ENCODE results near the gene TMEM267.
A peak's percentile ranks its signal among the peaks of the same experiment; 100 is the strongest.
"Not testable (repeated sequence)": the region's sequence is repeated elsewhere in the genome, so short reads cannot be mapped to it uniquely, and the experiment has no call there.

TMEM267 gene

DNA sequence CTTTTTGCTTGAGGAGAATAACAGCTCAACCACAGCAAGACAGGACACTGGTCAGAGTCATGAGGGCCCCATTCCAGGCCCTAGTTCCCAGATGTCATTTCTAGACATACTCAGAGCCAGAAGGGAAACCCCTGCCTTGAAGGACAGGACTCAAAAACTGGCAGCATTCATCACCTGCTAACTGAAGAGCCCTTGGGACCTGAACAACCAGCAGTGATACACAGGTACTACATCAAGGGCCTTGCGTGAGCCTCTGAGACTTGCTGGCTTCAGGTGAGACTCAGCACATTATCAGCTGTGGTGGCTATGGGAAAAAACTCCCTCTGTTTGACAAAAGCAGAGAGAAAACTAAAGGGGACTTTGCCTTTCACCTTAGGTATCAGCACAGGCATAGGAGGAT lies 22.6 kb downstream of the TMEM267 start:
- DNase-seq (ENCODE audit: low read depth, low spot score) = no peak

DNA sequence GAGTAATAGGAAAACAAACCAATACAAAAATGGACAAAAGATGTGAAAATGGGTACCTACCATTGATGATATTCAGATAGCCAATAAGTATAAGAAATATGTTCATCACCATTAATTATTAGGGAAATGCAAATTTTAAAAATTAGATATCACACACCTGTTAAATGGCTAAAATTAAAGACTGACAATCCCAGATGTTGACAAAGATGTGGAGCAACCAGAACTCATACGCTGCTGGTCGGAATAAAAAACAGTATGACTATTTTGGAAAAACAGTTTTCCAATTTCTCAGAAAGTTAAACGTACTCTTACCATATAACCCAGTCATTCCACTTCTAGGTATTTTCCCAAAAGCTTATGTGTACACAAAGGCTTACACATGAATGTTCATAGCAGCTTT lies 27.1 kb downstream of the TMEM267 start:
- no peak for DNase-seq (ENCODE audit: low read depth, low spot score)

DNA sequence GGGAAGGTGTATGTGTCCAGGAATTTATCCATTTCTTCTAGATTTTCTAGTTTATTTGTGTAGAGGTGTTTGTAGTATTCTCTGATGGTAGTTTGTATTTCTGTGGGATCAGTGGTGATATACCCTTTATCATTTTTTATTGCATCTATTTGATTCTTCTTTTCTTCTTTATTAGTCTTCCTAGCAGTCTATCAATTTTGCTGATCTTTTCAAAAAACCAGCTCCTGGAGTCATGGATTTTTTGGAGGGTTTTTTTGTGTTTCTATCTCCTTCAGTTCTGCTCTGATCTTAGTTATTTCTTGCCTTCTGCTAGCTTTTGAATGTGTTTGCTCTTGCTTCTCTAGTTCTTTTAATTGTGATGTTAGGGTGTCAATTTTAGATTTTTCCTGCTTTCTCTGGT lies 42.1 kb downstream of the TMEM267 start:
- DNase-seq (ENCODE audit: low read depth, low spot score) = not testable (repeated sequence)

DNA sequence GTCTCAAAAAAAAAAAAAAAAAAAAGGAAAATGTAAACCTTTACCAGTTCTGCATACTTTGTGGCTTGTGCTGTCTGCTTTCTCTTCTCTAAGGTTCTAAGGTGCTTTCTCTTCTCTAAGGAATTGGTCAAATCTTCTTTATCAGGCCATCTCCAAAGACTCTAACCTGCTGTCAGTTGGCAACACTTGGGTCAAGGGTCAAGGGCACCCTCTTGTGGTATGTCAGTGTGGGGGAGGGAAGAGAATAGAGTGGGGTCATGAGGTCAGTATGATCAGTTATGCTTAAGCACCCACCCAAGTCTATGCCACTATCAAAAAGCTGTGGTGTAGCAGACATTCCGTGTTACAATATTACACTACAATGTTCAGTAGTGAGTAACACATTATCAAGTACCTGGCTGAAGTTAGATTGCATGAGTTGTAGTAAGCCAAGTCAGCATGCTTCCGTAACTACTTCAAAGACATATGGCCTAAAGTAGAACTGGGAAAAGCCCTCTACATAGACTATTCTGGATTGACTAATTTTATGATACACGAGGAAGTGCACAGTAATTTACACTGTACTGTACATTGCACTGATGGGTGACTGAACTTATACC lies 46.5 kb downstream of the TMEM267 start:
- no peak for DNase-seq (ENCODE audit: low read depth, low spot score)

DNA sequence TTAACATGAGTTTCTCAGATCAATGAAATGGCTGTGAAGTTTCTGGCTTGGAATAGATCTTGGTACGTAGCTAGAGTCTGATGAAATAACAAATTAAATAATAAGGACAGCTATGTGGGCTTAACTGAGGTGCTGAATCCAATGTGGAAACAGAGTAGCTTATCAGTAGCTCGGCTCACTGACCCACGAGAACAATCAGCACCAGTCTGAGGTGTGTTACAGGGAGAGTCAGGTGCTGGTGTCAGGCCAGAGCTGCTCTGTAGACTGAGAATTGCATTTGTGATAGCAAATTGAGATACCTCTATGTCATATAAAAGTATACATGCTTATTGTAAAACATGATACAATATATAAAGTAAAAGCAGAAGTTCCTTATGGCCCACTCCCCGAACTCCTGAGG lies 50.3 kb downstream of the TMEM267 start:
- no peak for DNase-seq (ENCODE audit: low read depth, low spot score)

DNA sequence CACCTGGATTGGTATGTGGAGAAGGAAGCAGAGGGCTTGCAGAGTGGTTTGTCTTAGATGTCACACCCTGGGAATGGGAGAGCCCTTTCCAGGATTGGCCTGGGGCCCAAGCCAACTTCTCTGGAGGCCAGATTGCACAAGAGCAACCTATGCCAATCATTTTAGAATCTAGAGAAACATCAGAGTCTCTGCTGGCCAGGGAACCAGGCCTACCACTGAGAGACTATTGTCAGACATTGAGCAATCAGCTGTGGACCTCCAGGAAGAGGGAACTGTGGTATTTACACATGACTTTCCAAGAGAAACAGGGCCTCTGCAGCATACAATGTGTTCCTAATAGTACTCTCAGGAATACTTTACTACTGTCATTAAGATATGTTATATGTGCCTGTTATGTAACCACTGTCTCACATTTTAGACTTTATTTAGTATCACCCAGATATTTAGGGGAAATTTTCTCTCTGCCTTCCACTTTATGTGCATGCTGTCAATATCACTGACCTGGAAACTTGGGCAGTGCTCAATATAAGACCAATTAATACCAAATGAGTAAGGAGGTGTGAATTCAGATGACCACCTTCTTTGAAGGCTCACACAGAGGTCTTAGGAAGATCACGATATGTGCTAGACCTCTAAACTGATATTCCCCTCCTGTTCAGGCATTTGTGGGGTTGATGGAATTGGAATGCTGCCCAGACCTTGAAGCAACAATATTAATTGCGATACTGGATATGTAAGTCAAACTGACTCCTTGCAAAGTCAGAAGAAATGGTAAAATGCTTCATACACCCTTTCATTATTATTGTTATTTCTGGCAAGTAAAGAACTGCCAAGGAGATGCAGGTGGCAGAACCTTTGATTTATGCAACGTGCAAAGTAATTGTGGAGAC lies 50.9 kb downstream of the TMEM267 start:
- DNase-seq (ENCODE audit: low read depth, low spot score) = peak; percentile 85

DNA sequence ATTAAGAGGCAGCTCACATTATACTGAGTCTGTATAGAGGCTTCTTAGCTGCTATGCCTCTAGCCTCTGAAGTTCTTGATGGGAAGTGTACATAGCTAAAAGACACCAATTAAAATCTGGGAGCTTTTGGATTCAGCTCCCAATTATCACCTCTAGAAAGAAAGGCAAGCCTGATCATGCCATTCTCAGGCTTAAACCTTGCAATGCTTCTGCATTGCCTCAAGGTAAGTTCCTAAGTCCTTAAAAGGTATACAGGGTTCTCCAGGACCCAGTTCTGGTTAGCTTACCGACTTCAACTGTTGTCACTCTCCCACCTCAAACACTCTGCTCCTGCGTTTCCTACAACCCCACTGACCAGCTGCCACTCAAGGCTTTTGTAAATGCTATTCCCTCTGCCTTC lies 54.0 kb downstream of the TMEM267 start:
- DNase-seq (ENCODE audit: low read depth, low spot score) = no peak

DNA sequence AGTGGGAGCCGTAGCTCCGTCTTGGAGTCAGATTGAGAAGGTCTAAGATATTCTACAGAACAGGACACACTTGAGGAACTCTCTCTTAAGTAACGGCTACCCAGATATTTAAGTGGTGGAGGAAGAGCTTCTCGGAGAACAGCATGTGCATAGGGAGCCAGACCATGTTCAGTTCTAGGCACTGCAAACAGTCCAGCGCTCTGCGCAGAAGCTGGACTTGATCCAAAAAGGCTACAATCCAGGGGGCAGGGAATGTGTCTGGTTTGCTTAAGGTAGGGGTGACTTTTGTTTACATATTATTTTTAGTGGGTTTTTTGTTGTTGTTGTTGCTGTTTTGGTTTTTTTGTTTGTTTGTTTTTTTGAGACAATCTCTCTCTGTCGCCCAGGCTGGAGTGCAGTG lies 54.6 kb downstream of the TMEM267 start:
- no peak for DNase-seq (ENCODE audit: low read depth, low spot score)

DNA sequence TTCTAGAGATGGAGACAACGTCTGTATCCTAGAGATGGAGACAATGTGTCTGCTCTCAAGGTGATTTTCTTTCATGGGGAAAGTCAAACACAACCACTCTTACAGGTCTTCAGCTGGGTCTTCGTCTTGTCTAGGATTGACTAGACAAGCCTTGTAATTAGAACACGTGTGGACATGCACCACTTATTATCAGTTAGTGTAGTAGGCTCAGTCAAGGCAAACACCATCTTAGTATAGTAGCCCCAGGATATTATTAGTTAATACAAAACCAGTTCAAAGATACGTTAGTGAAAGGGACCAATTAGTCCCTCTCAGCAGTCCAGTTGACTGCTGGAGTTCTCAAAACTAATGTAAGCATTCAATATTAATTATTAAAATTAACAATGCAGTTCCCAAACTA lies 56.4 kb downstream of the TMEM267 start:
- no peak for DNase-seq (ENCODE audit: low read depth, low spot score)

DNA sequence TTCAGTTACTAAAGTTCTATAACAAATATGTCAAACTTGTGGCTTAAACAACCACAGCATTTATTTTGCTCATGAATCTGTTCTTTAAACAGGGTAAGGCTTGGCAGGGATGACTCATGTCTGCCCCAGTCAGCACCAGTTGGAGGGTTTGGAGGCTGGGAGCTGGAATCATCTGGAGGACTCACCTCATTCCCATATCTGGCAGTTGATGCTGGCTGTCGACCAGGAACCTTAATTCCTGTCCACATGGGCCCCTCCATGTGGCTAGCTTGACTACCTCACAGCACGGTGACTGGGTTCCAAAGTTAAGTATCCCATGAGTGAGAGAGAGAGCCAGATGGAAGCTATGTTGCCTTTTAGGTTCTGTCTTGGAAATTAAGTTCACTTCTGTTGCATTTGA lies 57.7 kb downstream of the TMEM267 start:
- DNase-seq (ENCODE audit: low read depth, low spot score) = no peak

DNA sequence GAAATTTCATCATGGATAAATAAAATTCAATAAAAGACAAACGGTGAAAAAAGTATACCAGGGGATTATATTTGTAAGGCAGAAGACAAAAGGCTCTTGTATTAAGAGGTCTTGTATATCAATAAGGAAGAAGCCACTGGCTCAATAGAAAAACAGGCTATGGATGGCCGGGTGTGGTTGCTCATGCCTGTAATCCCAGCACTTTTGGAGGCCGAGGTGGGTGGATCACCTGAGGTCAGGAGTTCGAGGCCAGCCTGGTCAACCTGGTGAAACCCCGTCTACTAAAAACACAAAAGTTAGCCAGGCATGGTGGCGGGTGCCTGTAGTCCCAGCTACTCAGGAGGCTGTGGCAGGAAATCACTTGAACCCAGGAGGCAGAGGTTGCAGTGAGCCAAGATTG lies 60.6 kb downstream of the TMEM267 start:
- not testable (repeated sequence) for DNase-seq (ENCODE audit: low read depth, low spot score)

DNA sequence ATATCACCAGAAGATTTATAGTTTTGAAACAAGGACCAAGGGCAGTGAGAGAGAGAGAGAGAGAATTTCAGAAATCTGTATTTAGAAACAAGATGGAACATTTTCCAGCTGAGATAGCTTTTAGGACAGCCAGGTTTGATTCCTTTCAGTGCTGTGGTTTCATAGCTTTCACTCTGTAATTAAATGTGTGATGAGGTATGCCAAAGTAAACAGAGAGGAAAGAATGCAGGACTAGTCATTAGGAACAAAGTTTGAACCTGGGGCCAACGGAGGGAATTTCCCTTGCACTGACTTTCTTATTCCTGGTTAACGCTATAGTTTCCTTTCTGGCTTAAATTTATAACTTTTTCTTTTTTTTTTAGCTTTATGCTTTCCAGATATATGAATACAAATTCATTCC lies 61.5 kb downstream of the TMEM267 start:
- no peak for DNase-seq (ENCODE audit: low read depth, low spot score)

DNA sequence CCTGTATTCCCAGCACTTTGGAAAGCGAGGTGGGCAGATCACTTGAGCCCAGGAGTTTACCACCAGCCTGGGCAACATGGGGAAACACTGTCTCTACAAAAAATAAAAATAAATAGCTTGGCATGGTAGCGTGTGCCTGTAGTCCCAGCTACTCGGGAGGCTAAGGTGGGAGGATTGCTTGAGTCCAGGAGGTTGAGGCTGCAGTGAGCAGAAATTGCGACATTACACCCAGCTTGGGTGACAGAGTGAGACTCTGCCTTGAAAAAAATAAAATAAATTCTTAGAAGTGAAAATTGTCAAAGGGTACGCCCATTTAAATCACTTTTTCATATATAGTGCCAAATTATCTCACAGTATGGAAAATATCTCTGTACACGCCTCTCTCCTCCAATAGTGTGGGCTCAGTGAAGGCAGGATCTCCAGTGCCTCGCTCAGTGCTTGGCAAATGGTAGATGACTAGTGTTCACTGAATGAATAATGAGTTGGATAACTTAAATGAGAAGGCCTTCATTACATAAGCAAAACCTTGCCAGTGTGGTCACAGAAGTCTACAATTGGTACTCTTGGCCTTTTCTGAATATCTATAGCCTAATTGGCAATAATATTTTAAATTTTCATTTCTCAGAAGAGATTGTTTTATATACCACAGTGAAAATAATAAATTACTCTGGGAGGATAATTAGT lies 62.1 kb downstream of the TMEM267 start:
- DNase-seq (ENCODE audit: low read depth, low spot score) = no peak

DNA sequence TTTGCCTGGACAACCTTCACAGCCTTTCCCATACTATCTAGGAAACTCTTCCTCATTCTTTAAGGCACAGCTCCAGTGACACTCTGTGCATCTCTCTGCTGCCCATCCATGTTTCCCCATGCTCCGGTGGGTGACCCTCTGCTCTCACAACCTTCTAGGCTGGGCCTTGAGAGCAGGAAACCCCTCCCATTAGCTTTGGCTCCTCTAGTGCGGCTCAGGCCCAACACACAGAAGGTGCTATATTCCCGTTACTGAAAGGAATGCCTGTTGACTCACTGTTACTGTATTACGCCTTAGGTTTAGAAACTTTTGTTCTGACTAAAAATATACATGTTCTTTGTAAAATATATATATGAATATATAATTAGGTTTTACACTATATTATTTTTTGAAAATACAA lies 63.4 kb downstream of the TMEM267 start:
- DNase-seq (ENCODE audit: low read depth, low spot score) = no peak

DNA sequence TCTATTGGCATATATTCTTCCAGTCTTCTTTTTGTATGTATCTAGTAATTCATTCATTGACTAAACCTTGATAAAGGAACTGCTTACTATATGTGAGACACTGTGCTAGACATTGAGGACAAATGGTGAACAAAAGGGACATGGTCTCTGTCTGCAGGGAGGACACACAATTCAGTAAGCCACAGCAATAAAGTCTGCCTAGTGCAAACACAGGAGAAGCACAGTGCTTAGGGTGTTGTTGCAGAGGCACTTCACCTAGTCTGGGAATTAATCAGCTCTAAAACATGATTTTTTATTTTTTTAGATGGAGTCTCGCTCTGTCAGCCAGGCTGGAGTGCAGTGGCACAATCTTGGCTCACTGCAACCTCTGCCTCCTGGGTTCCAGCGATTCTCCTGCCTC lies 65.1 kb downstream of the TMEM267 start:
- no peak for DNase-seq (ENCODE audit: low read depth, low spot score)

DNA sequence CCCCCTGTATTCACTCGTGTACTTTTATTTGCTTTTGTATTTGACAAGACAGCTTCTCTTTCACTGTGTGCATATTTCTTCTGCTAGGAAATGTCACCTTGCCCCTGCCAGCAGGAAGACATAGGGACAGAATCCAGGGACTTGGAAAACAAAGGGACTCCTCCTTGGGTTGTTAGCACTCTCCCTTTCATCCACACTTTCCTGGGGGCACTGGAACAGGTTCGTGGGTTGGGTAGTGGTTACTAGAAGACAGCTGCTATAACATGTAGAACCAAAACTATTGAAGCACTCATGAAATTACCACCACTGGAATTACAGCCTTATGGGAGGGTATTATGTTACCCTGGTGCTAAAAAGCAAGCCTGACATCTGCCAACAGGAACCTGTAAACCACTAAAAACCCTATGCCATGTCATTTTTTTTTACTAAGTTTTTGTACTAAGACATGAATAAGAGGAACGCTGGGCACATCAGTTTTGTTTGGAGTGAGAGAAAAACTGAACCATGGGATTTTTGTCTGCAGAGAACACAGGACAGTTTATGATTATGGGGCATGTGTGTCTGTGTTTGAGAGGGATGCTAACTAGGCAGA lies 66.8 kb downstream of the TMEM267 start:
- DNase-seq (ENCODE audit: low read depth, low spot score) = no peak

DNA sequence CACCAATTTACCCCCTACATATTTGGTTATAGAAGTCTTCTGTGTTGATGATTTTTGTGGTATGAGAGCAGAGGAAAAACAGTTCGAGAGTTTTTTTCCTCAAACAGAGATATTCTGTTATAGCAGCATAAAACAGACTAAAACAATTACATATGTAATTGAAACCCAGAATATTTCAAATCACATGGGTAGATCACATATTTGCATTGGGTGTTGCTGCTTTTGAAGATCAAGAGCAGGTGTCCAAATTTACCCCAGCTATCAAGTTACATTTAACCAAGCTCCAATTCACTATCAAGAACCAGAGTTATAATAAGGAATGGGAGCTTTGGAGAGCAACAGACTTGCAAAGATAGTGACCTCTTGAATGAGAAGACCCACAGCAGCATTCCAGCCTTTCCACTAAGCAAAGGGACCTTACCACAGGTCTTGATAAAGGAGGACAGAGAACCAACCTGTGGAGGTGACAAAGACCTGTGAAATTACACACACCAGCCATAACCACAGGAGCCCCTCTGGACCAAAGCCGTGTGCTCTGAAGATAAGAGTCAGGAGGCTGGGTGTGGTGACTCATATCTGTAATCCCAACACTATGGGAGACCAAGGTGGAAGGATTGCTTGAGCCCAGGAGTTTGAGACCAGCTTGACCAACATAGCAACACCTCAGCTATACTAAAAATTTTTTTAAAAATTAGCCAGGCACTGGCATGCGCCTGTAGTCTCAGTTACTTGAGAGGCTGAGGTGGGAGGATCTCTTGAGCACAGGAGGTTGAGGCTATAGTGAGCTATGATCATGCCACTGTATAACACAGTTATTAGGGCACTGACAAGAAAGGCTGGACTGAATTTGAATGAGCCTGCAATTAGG lies 67.5 kb downstream of the TMEM267 start:
- no peak for DNase-seq (ENCODE audit: low read depth, low spot score)

DNA sequence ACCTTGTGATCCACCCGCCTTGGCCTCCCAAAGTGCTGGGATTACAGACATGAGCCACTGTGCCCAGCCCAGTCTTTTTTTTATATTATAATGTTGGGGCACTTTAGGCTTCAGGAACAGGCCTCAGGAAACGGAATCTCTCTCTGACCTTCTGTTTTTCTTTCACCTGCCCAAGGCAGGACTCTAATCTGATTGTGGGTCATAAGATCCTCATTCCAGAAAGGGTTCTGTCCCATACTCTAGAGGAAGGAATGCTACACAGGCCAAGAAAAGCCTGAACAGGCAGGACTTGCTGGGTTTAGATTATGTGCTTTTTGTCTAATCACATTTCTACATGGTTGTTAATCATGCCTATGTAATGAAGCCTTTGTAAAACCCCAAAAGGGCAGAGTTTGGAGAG lies 69.7 kb downstream of the TMEM267 start:
- no peak for DNase-seq (ENCODE audit: low read depth, low spot score)

DNA sequence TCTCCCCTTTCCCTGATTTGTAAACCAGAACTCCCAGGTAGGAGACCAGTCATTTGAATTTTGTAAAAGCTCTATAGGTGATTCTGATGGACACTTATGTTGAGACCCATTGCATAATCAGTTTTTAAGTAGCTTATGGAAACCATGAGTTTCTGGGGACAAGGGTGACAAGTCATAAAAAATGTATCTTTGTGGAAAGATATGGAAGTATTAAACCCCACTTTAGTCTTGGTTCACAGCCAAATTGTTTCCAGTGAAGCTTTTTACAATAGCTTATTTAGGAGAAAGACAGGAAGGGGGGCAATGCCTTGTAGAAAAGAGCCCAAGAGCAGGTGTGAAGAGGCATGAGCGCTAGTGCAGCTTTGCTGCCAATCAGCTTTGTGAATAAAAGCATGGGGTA lies 71.0 kb downstream of the TMEM267 start:
- DNase-seq (ENCODE audit: low read depth, low spot score) = no peak

DNA sequence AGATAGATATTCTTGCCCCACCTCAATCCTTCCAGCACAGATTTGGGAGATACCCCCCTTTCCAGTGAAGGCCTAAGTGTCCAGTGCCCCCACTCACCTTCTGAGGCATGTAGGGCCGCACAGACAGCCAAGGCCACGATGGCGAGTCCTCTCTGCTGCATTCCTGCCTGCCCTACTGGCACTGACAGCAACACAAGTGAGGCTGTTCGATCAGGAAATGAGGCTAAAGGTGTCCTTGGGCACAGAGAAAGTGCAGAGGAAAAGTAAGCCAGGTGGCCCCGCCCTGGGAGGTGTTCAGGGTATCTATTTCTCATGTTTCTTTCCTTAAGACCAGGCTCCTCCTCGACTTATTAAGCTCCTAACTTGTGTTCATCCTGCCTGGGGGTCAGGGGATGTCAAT lies 71.5 kb downstream of the TMEM267 start, which contains the start of gene CCL28:
Gene CCL28, minus strand, starts transcription at position 236 of the 400 bp plus-strand sequence. Its CDS starts 75 bp downstream, at position 161.
- no peak for DNase-seq (ENCODE audit: low read depth, low spot score)

DNA sequence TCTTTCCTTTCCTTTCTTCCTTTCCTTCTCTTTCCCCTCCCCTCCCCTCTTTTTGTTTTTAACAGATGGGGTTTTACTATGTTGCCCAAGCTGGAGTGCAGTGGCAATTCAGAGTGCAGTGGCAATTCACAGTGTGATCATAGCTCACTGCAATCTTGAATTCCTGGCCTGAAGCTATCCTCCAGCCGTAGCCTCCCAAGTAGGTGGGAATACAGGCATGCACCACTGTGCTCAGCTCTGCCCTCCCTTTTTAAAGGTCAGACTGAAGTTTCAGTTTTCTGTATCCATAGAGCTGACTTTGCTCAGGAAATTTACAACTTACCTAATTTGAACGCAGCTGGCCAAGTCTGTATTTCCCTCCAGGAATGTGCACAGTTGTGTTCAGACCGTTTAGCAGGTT lies 72.2 kb downstream of the TMEM267 start:
- no peak for DNase-seq (ENCODE audit: low read depth, low spot score)

Data from brain pericyte (primary cell).